ENCODE data around the gene SLC26A11.

SLC26A11 gene

DNA sequence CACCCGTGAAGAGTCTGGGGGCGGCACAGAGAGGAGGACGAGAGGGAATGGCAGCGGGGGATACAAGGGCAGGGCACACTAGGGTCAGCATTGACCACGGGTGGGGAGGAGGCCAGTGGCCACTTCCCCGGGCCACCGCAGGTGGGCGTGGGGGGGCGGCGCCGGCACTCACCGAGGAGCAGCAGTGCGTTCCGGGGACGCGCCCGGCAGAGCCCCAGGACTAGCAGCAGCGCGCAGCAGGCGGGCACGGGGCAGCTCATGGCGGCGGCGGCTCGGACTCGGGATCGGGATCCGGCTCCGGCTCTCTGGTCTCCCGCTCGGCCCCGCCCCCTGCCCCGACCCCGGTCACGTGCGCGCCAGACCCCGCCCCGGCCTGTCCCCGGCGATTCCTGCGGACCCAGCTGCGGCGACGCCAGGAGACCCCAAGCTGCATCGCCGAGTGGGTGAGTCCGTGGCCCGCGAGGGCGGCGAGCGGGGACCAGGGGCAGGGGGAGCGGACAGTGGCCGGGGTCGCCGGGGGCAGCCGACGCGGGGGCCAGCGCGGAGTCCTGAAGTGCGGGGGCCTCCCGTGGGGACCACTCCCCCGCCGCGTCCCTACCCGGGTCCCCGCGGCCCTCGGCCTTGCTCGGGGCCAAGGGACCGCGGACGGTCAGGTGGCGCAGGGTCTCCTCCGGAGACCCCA lies at the start of gene SLC26A11, which contains the start of gene SGSH:
Gene SLC26A11 (plus strand): TSS at position 374 of the 682 bp plus-strand sequence. CDS start 1,134 bp downstream, outside the sequence.
Gene SGSH (minus strand): TSS at position 280 of the 682 bp plus-strand sequence. CDS start 20 bp downstream, at position 260.
- peak; percentile 13 to 51 (median 13) for DNase-seq (ENCODE audit: low read depth in 3 of 3, low spot score in 1 of 3)

DNA sequence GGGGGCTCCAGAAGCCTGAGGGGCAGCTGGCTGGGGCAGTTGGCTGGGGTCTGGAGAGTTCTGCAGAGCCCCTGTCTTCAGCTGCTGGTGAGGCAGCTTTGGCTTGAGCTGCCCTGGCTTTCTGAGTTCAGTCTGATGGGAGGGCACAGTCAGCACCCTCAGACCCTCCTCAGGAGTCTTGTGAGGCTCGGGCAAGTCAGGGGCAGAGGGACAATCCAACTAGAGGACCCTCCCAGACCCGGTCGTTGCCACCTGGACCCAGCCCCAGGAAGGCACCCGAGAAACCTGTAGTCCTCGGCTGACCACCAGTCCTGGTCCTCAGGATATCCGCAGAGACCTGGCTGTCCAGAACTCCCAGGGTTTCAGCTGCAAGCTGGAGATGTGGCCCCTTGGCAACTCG lies 48.5 kb upstream of the SLC26A11 start:
- no peak for DNase-seq (ENCODE audit: low read depth in 3 of 3, low spot score in 1 of 3)

DNA sequence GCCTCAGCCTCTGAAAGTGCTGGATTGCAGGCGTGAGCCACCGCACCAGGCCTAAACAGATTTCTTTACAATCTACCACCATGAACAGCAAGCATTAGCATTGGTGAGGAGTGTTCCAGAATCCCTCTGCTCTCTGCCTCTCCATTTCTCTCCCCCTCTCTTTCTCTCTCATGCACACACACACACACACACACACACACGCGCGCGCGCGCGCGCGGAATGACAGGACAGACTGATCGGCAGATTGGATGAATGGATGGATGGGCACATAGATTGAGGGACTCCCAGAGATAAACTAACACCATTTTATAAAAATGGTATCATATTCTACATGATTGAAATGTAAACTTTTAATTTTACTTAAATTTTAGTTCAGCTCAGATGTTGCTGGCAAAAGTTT lies 47.1 kb upstream of the SLC26A11 start:
- no peak for DNase-seq (ENCODE audit: low read depth in 3 of 3, low spot score in 1 of 3)

DNA sequence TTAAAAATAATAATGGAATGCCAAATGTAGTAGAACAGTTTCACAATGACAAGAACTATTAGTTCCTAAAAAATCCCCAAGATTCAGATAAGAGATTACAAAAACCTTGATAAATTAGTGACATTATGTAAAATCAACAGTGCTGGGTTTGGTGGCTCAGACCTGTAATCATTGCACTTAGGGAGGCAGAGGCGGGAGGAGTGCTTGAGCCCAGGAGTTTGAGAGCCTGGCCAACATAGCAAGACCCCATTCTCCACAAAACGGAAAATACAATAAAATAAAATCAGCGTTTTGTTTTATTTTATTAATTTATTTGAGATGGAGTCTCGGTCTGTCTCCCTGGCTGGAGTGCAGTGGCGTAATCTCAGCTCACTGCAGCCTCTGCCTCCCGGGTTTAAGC lies 46.3 kb upstream of the SLC26A11 start:
- DNase-seq (ENCODE audit: low read depth in 3 of 3, low spot score in 1 of 3) = no peak

DNA sequence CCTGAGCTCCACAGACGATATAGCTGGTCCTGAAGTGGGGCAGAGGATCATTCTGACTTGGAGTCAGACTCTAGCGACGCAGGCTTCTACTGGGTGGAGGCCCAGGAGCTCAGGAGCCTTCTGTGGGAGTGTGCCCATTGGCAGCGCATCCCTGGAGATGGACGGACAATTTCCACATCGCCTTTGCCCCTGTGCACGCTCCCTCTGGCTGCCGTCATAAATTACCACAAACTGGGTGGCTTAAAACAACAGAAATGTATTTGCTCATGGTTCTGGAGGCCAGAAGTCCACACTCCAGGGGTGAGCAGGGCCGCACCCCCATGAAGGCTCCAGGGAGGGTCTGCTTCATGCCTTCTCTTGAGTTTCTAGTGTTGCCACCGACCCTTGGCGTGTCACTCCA lies 43.5 kb upstream of the SLC26A11 start:
- no peak for DNase-seq (ENCODE audit: low read depth in 3 of 3, low spot score in 1 of 3)

DNA sequence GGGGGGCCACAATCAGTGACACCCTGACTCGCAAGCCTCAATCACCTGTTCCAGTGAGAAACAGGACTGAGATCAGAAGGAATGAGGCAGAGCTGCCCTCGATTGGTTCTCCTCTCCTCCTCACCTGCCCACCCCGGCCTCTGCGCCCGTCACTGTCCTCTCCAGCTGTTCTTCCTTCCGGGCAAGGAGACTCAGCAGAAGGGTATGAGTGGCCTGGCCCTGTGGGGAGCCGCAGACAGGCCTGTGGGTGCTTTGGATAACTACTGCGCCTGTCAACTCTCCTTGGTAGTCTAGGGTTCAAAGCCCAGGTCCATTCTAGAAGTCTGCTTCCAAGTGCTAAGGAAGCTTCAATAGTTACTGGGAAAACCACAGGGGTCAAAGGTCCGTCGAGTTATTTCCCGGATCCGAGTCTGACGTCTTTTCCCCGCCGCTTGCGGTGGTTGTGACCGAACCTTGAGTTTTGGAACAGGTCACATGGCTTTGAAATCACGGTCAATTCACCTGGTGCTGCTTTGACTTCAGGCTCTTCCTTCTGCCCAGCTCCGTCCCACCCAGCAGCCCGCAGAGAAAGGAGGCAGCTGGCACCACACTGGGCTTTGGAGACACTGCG lies 42.1 kb upstream of the SLC26A11 start:
- no peak for DNase-seq (ENCODE audit: low read depth in 3 of 3, low spot score in 1 of 3)

DNA sequence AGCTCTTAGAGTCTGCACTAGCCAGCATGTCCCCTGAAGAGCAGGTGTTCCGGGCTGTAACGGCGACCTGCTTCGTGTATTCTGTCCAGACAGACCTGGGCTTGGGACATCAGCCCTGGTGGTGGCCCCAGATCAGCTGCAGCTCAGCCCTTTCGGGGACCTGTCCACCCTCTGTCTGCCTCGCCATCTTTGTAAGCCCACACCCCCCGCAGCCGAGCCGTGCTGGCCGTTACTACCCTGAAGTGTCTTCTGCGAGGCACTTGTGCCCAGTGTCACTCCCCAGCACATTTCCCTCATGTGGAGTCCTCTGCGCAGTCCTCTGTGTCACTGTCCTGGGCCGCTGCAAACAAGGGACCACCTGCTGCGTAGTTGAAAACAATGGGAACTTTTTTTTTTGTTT lies 40.0 kb upstream of the SLC26A11 start:
- no peak for DNase-seq (ENCODE audit: low read depth in 3 of 3, low spot score in 1 of 3)

DNA sequence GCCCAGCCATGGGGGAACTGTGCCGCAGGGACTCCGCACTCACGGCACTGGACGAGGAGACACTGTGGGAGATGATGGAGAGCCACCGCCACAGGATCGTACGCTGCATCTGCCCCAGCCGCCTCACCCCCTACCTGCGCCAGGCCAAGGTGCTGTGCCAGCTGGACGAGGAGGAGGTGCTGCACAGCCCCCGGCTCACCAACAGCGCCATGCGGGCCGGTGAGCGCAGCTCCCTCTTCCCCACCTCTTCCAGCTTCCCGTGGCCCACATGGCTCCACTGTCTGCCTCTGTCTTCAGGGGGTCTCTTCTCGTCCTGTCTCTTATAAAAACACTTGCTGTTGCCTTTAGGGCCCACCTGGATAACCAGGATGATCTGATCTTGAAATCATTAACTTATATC lies 38.8 kb upstream of the SLC26A11 start:
- DNase-seq (ENCODE audit: low read depth in 3 of 3, low spot score in 1 of 3) = no peak

DNA sequence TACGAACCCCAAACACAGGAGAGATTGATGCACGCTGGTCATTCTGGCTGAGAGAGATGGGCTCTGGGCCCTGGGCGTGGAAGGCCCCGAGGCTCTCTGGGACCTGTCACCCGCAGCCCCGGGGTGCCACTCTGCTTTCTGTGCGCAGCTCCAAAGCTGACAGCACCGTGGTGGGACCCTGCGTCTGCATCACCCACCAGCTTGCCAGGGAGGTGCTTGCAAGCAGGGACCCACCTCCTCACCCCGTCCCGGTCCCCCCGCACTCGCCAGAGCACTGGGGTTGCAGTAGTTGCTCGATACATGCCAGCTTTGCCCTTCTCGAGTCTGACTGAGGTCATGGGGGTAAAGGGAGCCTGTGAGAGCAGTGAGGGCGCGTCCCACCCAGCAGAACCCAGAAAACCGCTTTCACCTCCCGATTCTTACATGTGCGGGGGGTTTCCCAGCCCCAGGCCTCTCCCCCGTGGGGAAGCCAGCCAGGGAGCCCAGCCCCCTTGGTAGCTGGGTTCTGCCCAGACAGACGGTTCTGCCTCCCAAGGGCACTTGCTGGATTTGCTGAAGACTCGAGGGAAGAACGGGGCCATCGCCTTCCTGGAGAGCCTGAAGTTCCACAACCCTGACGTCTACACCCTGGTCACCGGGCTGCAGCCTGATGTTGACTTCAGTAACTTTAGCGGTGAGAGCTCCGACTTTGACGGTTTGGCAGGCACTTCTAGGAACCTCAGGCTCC lies 37.9 kb upstream of the SLC26A11 start:
- DNase-seq (ENCODE audit: low read depth in 3 of 3, low spot score in 1 of 3) = no peak

DNA sequence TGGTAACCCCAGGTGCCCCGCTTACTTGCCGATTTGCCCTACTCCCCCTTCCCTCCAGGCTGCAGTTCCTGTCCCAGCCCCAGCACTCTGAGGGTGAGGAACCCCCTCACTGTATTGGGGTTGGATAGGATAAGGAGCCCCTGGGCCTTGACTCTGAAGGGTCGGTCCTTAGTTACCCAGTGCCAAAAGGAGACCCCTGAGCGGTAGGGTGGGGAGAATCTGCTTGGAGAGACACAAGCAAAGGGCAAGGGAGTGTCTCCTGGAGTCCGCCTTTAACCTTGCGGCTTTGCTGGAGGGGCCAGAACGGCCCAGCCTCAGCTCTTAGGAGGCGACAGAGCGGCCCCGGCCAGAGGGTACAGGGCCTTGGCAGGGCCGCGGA lies 37.4 kb upstream of the SLC26A11 start:
- no peak for DNase-seq (ENCODE audit: low read depth in 3 of 3, low spot score in 1 of 3)

DNA sequence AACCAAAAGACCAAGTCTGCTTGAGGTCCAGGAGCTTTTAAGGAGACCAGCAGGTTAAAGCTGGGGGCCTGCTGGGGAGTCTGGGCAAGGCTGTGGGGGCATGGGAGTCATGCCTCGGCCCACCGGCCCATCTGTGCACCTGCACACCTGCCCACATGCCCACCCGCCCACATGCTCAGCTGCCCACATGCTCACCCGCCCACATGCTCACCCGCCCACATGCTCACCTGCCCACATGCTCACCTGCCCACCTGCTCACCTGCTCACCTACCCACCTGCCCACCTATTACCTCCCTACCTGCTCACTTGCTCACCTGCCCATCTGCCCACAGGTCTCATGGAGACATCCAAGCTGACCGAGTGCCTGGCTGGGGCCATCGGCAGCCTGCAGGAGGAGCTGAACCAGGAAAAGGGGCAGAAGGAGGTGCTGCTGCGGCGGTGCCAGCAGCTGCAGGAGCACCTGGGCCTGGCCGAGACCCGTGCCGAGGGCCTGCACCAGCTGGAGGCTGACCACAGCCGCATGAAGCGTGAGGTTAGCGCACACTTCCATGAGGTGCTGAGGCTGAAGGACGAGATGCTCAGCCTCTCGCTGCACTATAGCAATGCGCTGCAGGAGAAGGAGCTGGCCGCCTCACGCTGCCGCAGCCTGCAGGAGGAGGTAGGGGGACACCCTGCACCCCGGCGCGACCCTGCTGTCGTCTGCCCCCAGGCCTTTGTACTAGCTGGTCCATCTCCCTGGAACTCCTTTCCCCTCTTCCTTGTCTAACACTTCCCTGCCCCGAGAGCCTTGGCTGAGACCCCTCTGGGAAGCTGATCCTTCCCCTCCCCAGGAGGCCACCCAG lies 36.4 kb upstream of the SLC26A11 start:
- no peak for DNase-seq (ENCODE audit: low read depth in 3 of 3, low spot score in 1 of 3)

DNA sequence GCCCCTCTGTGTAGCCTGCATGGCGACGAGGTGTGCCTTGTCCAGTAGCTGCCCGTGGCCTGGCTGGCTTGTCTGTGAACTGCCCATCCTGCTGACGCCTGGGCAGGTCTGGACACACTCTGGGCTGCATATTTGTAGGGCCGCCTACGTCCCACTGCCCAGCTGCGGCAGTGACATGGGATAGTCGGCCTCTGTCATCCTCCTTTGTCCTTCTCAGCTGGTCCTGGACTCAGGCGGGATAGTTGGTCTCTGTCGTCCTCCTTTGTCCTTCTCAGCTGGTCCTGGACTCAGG lies 35.9 kb upstream of the SLC26A11 start:
- no peak for DNase-seq (ENCODE audit: low read depth in 3 of 3, low spot score in 1 of 3)

DNA sequence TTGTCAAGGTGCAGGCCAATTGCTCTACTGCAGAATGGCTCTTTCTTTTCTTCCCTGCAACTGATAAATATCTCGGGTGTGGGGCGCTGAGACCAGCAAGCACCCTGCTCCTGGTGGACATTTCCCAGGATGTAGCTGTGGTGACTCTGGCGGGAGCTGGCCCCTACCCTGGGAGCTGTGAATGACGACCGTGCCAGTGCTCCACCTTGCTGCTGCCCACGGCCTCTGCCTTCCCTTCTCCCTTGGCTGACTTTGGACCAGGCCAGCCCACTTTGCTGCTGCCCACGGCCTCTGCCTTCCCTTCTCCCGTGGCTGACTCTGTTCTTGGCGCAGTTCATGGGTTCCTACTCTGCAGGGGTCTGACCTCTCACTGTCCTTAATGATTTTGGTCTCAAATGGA lies 34.3 kb upstream of the SLC26A11 start:
- DNase-seq (ENCODE audit: low read depth in 3 of 3, low spot score in 1 of 3) = no peak

DNA sequence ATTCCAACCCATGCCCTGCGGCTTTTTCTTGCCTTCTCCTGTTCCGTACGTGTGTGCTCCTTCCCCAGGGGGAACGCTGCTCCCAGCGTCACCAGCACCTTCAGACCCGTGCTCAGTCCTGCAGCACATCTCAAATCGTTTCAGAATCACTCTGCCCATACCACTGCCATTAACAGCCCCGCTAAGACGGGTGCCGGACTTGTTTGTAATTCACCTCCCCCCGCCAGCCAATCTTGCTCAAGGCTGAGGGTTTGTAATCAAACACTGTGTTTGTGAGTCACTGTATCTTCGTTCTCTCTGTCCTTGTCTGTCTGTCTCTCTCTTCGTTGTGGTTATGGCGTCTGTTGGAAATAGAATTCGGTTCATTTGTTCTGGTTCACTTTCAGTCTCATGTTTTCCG lies 33.1 kb upstream of the SLC26A11 start:
- DNase-seq (ENCODE audit: low read depth in 3 of 3, low spot score in 1 of 3) = no peak

DNA sequence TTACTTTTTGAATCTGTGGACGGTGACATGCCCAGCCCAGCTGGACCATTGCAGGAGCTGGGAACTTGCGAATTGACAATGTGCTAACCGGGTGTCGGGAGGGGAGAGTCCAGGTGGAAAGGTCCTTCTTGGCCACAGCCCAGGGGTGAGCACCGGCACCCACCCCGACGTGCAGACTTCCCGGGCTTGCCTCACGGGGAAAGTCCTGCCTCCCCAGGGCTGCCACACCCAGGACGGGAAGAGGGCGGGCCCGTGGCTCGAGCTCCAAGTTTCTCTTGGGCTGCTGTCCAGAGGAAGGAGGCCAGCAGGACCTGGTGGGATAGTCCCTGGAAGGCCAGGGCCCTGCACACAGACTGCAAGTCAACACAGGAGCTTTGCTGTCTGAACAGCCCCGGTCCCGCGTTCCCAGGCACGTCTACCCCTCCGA lies 32.7 kb upstream of the SLC26A11 start:
- no peak for DNase-seq (ENCODE audit: low read depth in 3 of 3, low spot score in 1 of 3)

DNA sequence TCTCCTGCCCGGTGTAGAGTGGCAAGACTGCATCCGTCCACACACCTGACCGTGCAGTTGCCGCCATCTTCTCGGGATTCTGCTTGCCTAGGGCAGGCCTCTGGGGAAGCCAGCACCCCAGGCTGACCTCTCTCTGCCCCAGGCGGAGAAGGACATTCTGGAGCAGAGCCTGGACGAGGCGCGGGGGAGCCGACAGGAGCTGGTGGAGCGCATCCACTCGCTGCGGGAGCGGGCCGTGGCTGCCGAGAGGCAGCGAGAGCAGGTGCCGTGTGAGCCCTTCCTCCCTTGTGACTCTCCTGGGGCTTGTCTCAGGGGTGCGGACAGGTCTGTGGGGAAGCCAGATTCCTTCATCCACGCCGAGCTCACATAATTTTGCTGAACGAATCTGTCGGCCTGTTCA lies 30.6 kb upstream of the SLC26A11 start:
- DNase-seq (ENCODE audit: low read depth in 3 of 3, low spot score in 1 of 3) = no peak

DNA sequence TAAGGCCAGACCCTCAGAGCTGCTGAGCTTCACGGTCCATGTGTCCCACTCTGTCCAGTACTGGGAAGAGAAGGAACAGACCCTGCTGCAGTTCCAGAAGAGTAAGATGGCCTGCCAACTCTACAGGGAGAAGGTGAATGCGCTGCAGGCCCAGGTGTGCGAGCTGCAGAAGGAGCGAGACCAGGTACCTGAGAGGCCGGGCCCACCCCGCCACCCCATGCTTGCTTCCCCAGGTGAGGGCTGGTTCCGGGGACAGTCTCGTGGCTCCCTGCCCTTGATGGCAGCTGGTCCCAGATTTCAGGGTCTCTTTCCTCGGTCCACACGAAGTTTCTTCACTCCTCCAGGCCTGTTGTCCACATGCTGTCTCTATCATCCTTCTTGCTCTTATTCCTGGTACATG lies 29.5 kb upstream of the SLC26A11 start:
- DNase-seq (ENCODE audit: low read depth in 3 of 3, low spot score in 1 of 3) = no peak

DNA sequence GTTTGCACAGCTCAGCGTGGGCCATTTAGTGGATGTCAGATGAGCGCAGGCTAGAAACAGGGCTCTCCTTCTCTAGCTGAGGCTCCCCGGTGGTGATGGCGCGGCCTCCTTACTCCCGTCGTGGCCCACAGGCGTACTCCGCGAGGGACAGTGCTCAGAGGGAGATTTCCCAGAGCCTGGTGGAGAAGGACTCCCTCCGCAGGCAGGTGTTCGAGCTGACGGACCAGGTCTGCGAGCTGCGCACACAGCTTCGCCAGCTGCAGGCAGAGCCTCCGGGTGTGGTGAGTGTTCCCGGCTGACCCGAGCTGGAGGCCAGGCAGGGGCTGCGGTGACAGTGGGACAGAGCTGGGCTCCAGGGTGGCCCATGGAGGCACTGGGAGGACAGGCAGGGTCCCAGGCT lies 29.0 kb upstream of the SLC26A11 start:
- DNase-seq (ENCODE audit: low read depth in 3 of 3, low spot score in 1 of 3) = no peak

DNA sequence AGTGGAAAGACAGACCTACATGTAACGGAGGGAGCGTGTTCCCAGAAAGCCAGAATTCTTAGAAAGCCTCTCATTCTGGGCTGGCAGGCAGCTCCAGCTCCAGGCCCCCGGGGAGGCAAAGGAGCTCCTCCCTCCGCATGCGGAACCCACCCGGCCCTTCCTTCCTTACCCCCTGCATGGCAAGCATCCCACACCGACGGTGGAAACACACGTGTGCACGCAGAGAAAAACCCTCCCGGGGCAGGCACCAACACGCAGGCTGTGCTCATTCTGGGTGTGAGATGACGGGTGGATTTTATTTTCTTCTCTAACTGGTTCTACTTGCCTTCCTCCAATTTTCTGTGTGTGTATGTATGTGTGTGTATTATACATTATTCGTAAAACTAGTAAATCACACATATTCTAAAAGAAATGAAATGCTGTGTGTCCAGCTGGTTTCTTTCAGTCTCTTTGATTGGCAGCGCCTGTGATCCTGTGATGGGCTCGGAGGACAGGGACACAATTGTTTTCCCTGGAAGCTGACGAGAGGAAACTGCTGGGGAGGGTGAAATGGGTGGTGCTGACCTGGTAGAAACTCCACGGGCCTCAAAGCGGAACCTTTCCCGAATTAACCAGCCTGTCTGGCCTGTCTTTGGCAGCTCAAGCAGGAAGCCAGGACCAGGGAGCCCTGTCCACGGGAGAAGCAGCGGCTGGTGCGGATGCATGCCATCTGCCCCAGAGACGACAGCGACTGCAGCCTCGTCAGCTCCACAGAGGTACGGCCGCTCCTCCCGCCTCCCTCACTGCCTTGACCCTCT lies 28.2 kb upstream of the SLC26A11 start:
- no peak for DNase-seq (ENCODE audit: low read depth in 3 of 3, low spot score in 1 of 3)

DNA sequence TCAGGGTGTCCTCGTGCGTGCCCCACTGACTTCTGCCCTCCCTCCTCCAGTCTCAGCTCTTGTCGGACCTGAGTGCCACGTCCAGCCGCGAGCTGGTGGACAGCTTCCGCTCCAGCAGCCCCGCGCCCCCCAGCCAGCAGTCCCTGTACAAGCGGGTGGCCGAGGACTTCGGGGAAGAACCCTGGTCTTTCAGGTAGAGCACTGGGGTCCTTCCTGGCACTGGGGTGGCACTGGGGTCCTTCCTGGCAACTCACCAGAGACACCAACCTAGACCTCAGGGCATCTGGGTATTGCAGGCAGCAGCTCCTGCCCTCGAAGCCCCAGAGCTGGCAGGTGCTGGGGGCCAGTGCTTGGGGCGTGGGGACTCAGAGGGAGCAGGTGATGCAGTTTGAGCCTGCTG lies 25.1 kb upstream of the SLC26A11 start:
- DNase-seq (ENCODE audit: low read depth in 3 of 3, low spot score in 1 of 3) = no peak
